Endothelial cell of umbilical vein (primary cell): ENCODE data around the gene EIF2S1. TPM values are rescaled to one million over a fixed set of nuclear protein-coding genes. Genes with fewer than 3 reads are reported as not detected.

Source experiments
- BruUV-seq: library from RNA; stranded (reverse); fragments of 400-500 nt; replicated peaks from 2 replicates; lab custom pipeline; 2021; lab: Mats Ljungman, UMichigan
- CTCF ChIA-PET: fragments of 300-600, 350-600 bp; sonication (Branson Sonifier 250); formaldehyde crosslinking; loops from one replicate; lab custom pipeline; 2021; ENCODE audit warnings: antibody characterized with exemption, inconsistent platforms; lab: Charles Lee
- POLR2A ChIA-PET: fragments of 300-600, 350-600 bp; sonication (Branson Sonifier 250); formaldehyde crosslinking; loops from one replicate; lab custom pipeline; 2021; ENCODE audit warnings: antibody characterized with exemption, inconsistent platforms; lab: Charles Lee
- DNase-seq: peaks from one replicate; pipeline ENCODE4 v3.0.0-alpha.2; 2011; ENCODE audit warnings: low read depth, low spot score
- FAIRE-seq: peaks from 2 replicates; lab custom pipeline; 2011; peaks lifted over from hg19 to GRCh38; lab: Jason Lieb, UNC
- H2AFZ ChIP-seq: 2 replicates; pipeline ENCODE4 v1.6.0; 2012; ENCODE audit warnings: low read depth, low read length, control low read depth, inconsistent platforms
- H3K27ac ChIP-seq: 2 replicates; pipeline ENCODE4 v1.5.1; 2011; ENCODE audit warnings: low read depth, mild to moderate bottlenecking, control low read depth, low read length, moderate library complexity; ENCODE audit not compliant: insufficient read depth
- H3K27me3 ChIP-seq, 2 experiments: 2 replicates each; pipeline versions ENCODE4 v1.6.0 to v1.6.1; 2011; ENCODE audit warnings: low read length in 2 of 2, mixed read lengths in 1 of 2; ENCODE audit not compliant: control insufficient read depth in 2 of 2, insufficient read depth in 2 of 2
- H3K36me3 ChIP-seq, 2 experiments: 2 replicates in 1 of 2; 3 replicates in 1 of 2; pipeline ENCODE4 v1.5.1; 2011; ENCODE audit warnings: low read length in 2 of 2, mild to moderate bottlenecking in 1 of 2, moderate library complexity in 1 of 2; ENCODE audit not compliant: control insufficient read depth in 2 of 2, insufficient read depth in 2 of 2; ENCODE audit errors: extremely low read depth in 1 of 2
- H3K4me1 ChIP-seq: 3 replicates; pipeline ENCODE4 v1.5.1; 2011; ENCODE audit warnings: mild to moderate bottlenecking, low read length; ENCODE audit not compliant: control insufficient read depth, insufficient read depth; ENCODE audit errors: extremely low read depth
- H3K4me2 ChIP-seq: 2 replicates; pipeline ENCODE4 v1.6.1; 2011; ENCODE audit warnings: low read length, control low read depth, mixed read lengths; ENCODE audit not compliant: insufficient read depth
- H3K4me3 ChIP-seq, 3 experiments: fragments of 200-600 bp in 1 of 3; sonication (generic), shearing (Covaris generic) in 1 of 3; replicated peaks in 1 of 3; 2 replicates each; pipeline ENCODE4 v1.5.1; 2011 to 2016; ENCODE audit warnings: control low read depth in 3 of 3, low read length in 3 of 3, mild to moderate bottlenecking in 2 of 3, inconsistent platforms in 1 of 3, low read depth in 1 of 3, moderate library complexity in 1 of 3; ENCODE audit not compliant: insufficient read depth in 1 of 3
- H3K79me2 ChIP-seq: 2 replicates; pipeline ENCODE4 v1.6.0; 2012; ENCODE audit warnings: low read length, inconsistent platforms; ENCODE audit not compliant: control insufficient read depth, insufficient read depth
- H3K9ac ChIP-seq: replicated peaks from 2 replicates; pipeline ENCODE3; 2011; ENCODE audit warnings: low read length, control low read depth; ENCODE audit not compliant: insufficient read depth; ENCODE audit errors: extremely low read depth
- H3K9me1 ChIP-seq: replicated peaks from 3 replicates; pipeline ENCODE4 v1.6.0; 2011; ENCODE audit warnings: mild to moderate bottlenecking, low read length; ENCODE audit not compliant: control insufficient read depth, insufficient read depth; ENCODE audit errors: extremely low read depth
- H3K9me3 ChIP-seq: replicated peaks from 2 replicates; pipeline ENCODE4 v1.5.1; 2012; ENCODE audit warnings: low read length, inconsistent platforms; ENCODE audit not compliant: control insufficient read depth, insufficient read depth
- H4K20me1 ChIP-seq: replicated peaks from 2 replicates; pipeline ENCODE3; 2011; ENCODE audit warnings: mild to moderate bottlenecking, low read length; ENCODE audit not compliant: control insufficient read depth, insufficient read depth; ENCODE audit errors: extremely low read depth
- CTCF ChIP-seq, 2 donors: IDR thresholded peaks; 1 replicate in 1 of 2; 2 replicates in 1 of 2; pipeline ENCODE4 v1.5.1; 2011; ENCODE audit warnings: low read length in 2 of 2, mild to moderate bottlenecking in 2 of 2, moderate library complexity in 2 of 2, control low read depth in 1 of 2, inconsistent platforms in 1 of 2, low read depth in 1 of 2; ENCODE audit not compliant: insufficient read depth in 1 of 2; ENCODE audit errors: extremely low read depth in 1 of 2
- EZH2 ChIP-seq: IDR thresholded peaks from 2 replicates; pipeline ENCODE4 v1.6.1; 2012; ENCODE audit warnings: borderline replicate concordance, low read depth, mild to moderate bottlenecking, moderate library complexity, low read length, inconsistent platforms; ENCODE audit not compliant: severe bottlenecking
- FOS ChIP-seq: IDR thresholded peaks from 2 replicates; pipeline ENCODE4 v1.6.1; 2011; ENCODE audit warnings: mild to moderate bottlenecking, low read length, moderate library complexity, borderline replicate concordance; ENCODE audit not compliant: insufficient read depth
- GATA2 ChIP-seq: IDR thresholded peaks from 2 replicates; pipeline ENCODE4 v1.7.0; 2011; ENCODE audit warnings: low read depth, mild to moderate bottlenecking, moderate library complexity, mixed read lengths, low read length; ENCODE audit not compliant: insufficient read length, insufficient read depth
- JUN ChIP-seq: IDR thresholded peaks from 2 replicates; pipeline ENCODE4 v1.6.1; 2011; ENCODE audit warnings: borderline replicate concordance, low read depth; ENCODE audit not compliant: insufficient read length, insufficient read depth
- MAX ChIP-seq: IDR thresholded peaks from 2 replicates; pipeline ENCODE4 v1.6.1; 2011; ENCODE audit not compliant: insufficient read depth, insufficient read length
- MYC ChIP-seq: IDR thresholded peaks from one replicate; pipeline ENCODE4 v1.6.1; 2011; ENCODE audit warnings: mild to moderate bottlenecking, low read depth, low read length
- POLR2A ChIP-seq: IDR thresholded peaks from 2 replicates; pipeline ENCODE4 v1.6.1; 2012; ENCODE audit warnings: low read depth, mild to moderate bottlenecking, control low read depth, low read length
- POLR2AphosphoS5 ChIP-seq: IDR thresholded peaks from 2 replicates; pipeline ENCODE4 v1.6.1; 2012; ENCODE audit warnings: low read depth, mild to moderate bottlenecking, control low read depth, low read length, moderate library complexity; ENCODE audit not compliant: insufficient read depth
- dilution Hi-C: fragments of 300-500 bp; cut with MboI; formaldehyde crosslinking; loops from one replicate; pipeline ENCODE4 v1.15.0; 2019; ENCODE audit warnings: low sequenced_read_pairs; ENCODE audit not compliant: extremely low pct_ligation_motif_present
- intact Hi-C: fragments of 100-400 bp; cut with micrococcal nuclease; formaldehyde crosslinking; loops from one replicate; pipeline ENCODE4 v1.10.0; 2022
- polyA plus RNA-seq, 4 experiments: library from polyadenylated mRNA; depleted of rRNA in 3 of 4; stranded (reverse) in 3 of 4; unstranded in 1 of 4; fragments of >200 nt; gene quantifications; 2 replicates each; pipeline versions ENCODE4 v1.2.1 to v1.2.3, GENCODE V29; 2011 to 2012; ENCODE audit warnings: missing spikeins in 1 of 4
- total RNA-seq: library from RNA; stranded (reverse); gene quantifications from 2 replicates; pipeline ENCODE4 v1.2.3, GENCODE V29; 2021

EIF2S1 gene
- total and polyA plus RNA-seq, 2 donors (not counting 3 experiments of a cell fraction or from before 2014, with no cell fraction given) = 36.8 to 135 TPM

- DNase-seq = peak; percentile 28
- CTCF ChIA-PET = interaction anchor here (1.4 kb wide), 2 partner anchors 12 kb away, joined by 4 to 5 read pairs; partner anchors contain the start of genes ATP6V1D and EIF2S1
- no peak overlapping the region for H3K4me3 ChIP-seq
- H4K20me1 ChIP-seq = no peaks in the 10 kb centered on the region
- no TSS peak for BruUV-seq
- dilution Hi-C loops = no loop called here
- H3K9me3 ChIP-seq = no peaks in the 10 kb centered on the region
- no peak overlapping the region for H2AFZ ChIP-seq
- intact Hi-C loops = no loop called here
- H3K4me1 ChIP-seq = peaks cover 31% of the 10 kb centered on the region
- POLR2A ChIA-PET = no interaction called here
- TF ChIP-seq CTCF (IDR thresholded peaks at IDR 0.05; ENCODE audit: extremely low read depth in 1 of 2, insufficient read depth in 1 of 2, low read depth in 1 of 2, low read length in 2 of 2) = no peak
- TF ChIP-seq GATA2 = peak; percentile 25
- H3K4me2 ChIP-seq = peak overlapping the region; percentile 33
- H3K79me2 ChIP-seq = peaks cover 39% of the 10 kb centered on the region
- peak overlapping the region; percentile 74 for H3K27ac ChIP-seq
- H3K27me3 ChIP-seq = no peaks in the 10 kb centered on the region
- peaks cover 3% of the 10 kb centered on the region for H3K9me1 ChIP-seq
- H3K36me3 ChIP-seq = peaks cover 17 to 28% of the 10 kb centered on the region in 2 experiments
- no peak overlapping the region for H3K9ac ChIP-seq
- FAIRE-seq = no peak
These were observed 11.4 kb downstream of the EIF2S1 start for GRCh38 chr14:67371247-67372148.

GRCh38 chr14:67372833-67373232 is 12.7 kb downstream of the EIF2S1 start:
- TF ChIP-seq POLR2AphosphoS5 = no peak
- no peak for TF ChIP-seq JUN
- no peak for TF ChIP-seq FOS
- TF ChIP-seq MAX = no peak
- TF ChIP-seq CTCF (IDR thresholded peaks at IDR 0.05; ENCODE audit: extremely low read depth in 1 of 2, insufficient read depth in 1 of 2, low read depth in 1 of 2, low read length in 2 of 2) = no peak
- no peak for TF ChIP-seq POLR2A
- no peak for TF ChIP-seq GATA2
- TF ChIP-seq MYC = no peak
- TF ChIP-seq EZH2 = no peak
- no TSS peak for BruUV-seq
- Histone ChIP-seq H3K36me3 (peaks cover 22 to 32% of the 10 kb centered on the region in 2 experiments), H3K4me3 (no peak overlapping the region), H3K27me3 (no peaks in the 10 kb centered on the region), H2AFZ (no peak overlapping the region), H3K9me3 (no peaks in the 10 kb centered on the region), H3K9ac (no peak overlapping the region), H3K79me2 (peaks cover 37% of the 10 kb centered on the region), H3K9me1 (peaks cover 3% of the 10 kb centered on the region), H4K20me1 (no peaks in the 10 kb centered on the region), H3K4me1 (peaks cover 31% of the 10 kb centered on the region), H3K27ac (no peak overlapping the region), H3K4me2 (peak overlapping the region; percentile 19)
- intact Hi-C loops (no loop called here), dilution Hi-C loops (no loop called here)
- FAIRE-seq = no peak
- ChIA-PET CTCF (interaction anchor here (1.4 kb wide), 1 partner anchor 13 kb away, joined by 5 read pairs; the partner anchor contains the start of genes ATP6V1D and EIF2S1), POLR2A (no interaction called here)
- no peak for DNase-seq
